Measurements from ENCODE around the gene STAG1.

DNA sequence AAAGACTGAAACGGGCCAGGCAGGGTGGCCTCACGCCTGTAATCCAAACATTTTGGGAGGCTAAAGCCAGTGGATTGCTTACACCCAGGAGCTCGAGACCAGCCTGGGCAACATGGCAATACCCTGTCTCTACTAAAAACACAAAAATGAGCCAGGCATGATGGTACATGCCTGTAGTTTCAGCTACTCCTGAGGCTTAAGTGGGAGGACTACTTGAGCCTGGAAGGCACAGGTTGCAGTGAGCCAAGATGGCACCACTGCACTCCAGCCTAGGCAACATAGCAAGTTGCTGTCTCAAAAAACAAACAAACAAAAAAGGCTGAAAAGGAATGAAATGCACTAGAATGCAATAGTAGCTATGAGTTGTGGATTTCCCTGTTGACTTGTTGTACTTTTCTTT, 94.7 kb downstream of the STAG1 start:
- TF ChIP-seq, protein P1, sequence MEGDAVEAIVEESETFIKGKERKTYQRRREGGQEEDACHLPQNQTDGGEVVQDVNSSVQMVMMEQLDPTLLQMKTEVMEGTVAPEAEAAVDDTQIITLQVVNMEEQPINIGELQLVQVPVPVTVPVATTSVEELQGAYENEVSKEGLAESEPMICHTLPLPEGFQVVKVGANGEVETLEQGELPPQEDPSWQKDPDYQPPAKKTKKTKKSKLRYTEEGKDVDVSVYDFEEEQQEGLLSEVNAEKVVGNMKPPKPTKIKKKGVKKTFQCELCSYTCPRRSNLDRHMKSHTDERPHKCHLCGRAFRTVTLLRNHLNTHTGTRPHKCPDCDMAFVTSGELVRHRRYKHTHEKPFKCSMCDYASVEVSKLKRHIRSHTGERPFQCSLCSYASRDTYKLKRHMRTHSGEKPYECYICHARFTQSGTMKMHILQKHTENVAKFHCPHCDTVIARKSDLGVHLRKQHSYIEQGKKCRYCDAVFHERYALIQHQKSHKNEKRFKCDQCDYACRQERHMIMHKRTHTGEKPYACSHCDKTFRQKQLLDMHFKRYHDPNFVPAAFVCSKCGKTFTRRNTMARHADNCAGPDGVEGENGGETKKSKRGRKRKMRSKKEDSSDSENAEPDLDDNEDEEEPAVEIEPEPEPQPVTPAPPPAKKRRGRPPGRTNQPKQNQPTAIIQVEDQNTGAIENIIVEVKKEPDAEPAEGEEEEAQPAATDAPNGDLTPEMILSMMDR (IDR thresholded peaks at IDR 0.05) = no peak
- TF ChIP-seq RFX5 (IDR thresholded peaks at IDR 0.05; ENCODE audit: low read length) (no peak), NRF1 (IDR thresholded peaks at IDR 0.05; ENCODE audit: low read depth, low read length) (no peak), RAD21 (IDR thresholded peaks at IDR 0.05; ENCODE audit: low read length) (no peak), EZH2phosphoT487 (IDR thresholded peaks at IDR 0.05; ENCODE audit: borderline replicate concordance, low read depth) (no peak), SMC3 (IDR thresholded peaks at IDR 0.05; ENCODE audit: low read depth, low read length) (no peak), FOSL2 (IDR thresholded peaks at IDR 0.05; ENCODE audit: borderline replicate concordance, low read depth) (no peak), EP300 (IDR thresholded peaks at IDR 0.05; ENCODE audit: borderline replicate concordance in 1 of 2, low read depth in 1 of 2, low read length in 1 of 2) (no peak), TCF12 (IDR thresholded peaks at IDR 0.05) (no peak), YY1 (IDR thresholded peaks at IDR 0.05; ENCODE audit: low read depth) (no peak), POLR2AphosphoS5 (IDR thresholded peaks at IDR 0.05; ENCODE audit: low read depth, low read length) (no peak)
- TF ChIP-seq, protein P2, sequence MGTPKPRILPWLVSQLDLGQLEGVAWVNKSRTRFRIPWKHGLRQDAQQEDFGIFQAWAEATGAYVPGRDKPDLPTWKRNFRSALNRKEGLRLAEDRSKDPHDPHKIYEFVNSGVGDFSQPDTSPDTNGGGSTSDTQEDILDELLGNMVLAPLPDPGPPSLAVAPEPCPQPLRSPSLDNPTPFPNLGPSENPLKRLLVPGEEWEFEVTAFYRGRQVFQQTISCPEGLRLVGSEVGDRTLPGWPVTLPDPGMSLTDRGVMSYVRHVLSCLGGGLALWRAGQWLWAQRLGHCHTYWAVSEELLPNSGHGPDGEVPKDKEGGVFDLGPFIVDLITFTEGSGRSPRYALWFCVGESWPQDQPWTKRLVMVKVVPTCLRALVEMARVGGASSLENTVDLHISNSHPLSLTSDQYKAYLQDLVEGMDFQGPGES (IDR thresholded peaks at IDR 0.05; ENCODE audit: low read depth, low read length) = no peak
- TF ChIP-seq, protein P3, sequence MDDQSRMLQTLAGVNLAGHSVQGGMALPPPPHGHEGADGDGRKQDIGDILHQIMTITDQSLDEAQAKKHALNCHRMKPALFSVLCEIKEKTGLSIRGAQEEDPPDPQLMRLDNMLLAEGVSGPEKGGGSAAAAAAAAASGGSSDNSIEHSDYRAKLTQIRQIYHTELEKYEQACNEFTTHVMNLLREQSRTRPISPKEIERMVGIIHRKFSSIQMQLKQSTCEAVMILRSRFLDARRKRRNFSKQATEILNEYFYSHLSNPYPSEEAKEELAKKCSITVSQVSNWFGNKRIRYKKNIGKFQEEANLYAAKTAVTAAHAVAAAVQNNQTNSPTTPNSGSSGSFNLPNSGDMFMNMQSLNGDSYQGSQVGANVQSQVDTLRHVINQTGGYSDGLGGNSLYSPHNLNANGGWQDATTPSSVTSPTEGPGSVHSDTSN (IDR thresholded peaks at IDR 0.05) = no peak
- TF ChIP-seq, protein P4, sequence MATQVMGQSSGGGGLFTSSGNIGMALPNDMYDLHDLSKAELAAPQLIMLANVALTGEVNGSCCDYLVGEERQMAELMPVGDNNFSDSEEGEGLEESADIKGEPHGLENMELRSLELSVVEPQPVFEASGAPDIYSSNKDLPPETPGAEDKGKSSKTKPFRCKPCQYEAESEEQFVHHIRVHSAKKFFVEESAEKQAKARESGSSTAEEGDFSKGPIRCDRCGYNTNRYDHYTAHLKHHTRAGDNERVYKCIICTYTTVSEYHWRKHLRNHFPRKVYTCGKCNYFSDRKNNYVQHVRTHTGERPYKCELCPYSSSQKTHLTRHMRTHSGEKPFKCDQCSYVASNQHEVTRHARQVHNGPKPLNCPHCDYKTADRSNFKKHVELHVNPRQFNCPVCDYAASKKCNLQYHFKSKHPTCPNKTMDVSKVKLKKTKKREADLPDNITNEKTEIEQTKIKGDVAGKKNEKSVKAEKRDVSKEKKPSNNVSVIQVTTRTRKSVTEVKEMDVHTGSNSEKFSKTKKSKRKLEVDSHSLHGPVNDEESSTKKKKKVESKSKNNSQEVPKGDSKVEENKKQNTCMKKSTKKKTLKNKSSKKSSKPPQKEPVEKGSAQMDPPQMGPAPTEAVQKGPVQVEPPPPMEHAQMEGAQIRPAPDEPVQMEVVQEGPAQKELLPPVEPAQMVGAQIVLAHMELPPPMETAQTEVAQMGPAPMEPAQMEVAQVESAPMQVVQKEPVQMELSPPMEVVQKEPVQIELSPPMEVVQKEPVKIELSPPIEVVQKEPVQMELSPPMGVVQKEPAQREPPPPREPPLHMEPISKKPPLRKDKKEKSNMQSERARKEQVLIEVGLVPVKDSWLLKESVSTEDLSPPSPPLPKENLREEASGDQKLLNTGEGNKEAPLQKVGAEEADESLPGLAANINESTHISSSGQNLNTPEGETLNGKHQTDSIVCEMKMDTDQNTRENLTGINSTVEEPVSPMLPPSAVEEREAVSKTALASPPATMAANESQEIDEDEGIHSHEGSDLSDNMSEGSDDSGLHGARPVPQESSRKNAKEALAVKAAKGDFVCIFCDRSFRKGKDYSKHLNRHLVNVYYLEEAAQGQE (IDR thresholded peaks at IDR 0.05; ENCODE audit: low read depth, low read length) = no peak
